ENCODE measurements around the gene PLEKHH1.

DNA sequence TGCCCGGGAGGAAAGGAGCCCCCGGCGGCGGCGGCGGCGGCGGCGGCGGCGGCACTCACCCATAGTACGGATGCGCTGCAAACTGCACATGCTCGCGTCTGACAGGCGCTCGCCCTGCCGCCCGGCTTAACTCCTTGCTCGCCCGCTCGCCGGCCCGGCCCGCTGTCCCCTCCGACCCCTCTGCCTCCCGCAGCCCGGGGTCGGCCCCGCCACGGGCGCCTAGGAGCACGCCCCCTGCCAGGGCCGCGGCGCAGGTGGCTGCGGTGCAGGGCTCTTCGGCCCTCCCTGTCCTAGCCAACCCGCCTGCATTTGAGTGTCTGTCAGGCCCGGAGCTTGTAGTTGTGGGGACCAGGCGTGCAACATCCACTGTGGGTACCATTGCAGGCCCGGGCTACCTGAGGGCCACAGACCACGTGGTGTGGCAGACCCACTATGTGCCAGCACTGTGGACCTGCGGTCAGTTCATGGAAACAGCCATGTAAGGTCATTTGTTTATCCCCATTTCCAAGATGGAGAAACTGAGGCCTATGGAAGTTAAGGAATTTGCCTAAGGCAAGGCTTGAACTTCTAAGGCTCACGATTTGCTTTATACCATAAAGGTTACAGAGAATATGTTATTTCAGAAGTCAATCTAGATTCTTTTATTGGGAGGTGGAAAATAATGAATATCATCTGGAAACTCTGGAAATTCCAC, 17.6 kb upstream of the PLEKHH1 start:
- TF ChIP-seq, protein P1, sequence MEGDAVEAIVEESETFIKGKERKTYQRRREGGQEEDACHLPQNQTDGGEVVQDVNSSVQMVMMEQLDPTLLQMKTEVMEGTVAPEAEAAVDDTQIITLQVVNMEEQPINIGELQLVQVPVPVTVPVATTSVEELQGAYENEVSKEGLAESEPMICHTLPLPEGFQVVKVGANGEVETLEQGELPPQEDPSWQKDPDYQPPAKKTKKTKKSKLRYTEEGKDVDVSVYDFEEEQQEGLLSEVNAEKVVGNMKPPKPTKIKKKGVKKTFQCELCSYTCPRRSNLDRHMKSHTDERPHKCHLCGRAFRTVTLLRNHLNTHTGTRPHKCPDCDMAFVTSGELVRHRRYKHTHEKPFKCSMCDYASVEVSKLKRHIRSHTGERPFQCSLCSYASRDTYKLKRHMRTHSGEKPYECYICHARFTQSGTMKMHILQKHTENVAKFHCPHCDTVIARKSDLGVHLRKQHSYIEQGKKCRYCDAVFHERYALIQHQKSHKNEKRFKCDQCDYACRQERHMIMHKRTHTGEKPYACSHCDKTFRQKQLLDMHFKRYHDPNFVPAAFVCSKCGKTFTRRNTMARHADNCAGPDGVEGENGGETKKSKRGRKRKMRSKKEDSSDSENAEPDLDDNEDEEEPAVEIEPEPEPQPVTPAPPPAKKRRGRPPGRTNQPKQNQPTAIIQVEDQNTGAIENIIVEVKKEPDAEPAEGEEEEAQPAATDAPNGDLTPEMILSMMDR (IDR thresholded peaks at IDR 0.05; ENCODE audit: low read depth, low read length) = no peak
- no peak for TF ChIP-seq EZH2phosphoT487 (IDR thresholded peaks at IDR 0.05; ENCODE audit: low read depth)
